Measurements from ENCODE around the gene NTRK3.

DNA sequence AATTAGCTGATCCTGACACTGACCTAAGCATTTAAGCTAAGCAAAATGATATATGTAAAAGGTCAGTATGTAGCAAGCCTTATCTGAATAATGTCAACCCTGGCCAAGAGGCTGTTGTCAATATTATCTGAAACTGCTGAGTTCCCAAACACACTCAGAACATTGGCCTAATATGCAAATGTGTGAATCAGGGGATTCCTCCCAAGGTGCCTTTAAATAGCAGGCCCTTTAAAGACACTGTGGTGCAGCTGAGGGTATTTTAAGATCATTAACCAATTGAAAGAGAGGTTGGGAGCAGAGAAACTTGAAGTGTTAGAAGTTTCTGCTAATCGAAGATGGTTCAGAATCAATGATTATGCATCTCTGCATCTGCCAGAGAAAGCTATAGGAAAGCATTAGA, 207.0 kb downstream of the NTRK3 start:
- TF ChIP-seq POLR2AphosphoS5 (IDR thresholded peaks at IDR 0.05; ENCODE audit: borderline replicate concordance, low read depth, low read length), result no peak
- no peak for TF ChIP-seq EZH2 (IDR thresholded peaks at IDR 0.05)
- no peak for TF ChIP-seq FOXP2 (optimal IDR thresholded peaks at IDR 0.05; ENCODE audit: control extremely low read depth, extremely low read length, insufficient read depth)

Data from SK-N-MC (cell line).